Endothelial cell of umbilical vein (primary cell): ENCODE data around the gene ZSCAN12. TPM values are rescaled to one million over a fixed set of nuclear protein-coding genes. Genes with fewer than 3 reads are reported as not detected.

Experiments
- BruUV-seq: library from RNA; stranded (reverse); fragments of 400-500 nt; replicated peaks from 2 replicates; lab custom pipeline; 2021; lab: Mats Ljungman, UMichigan
- CTCF ChIA-PET: fragments of 300-600, 350-600 bp; sonication (Branson Sonifier 250); formaldehyde crosslinking; loops from one replicate; lab custom pipeline; 2021; ENCODE audit warnings: antibody characterized with exemption, inconsistent platforms; lab: Charles Lee
- POLR2A ChIA-PET: fragments of 300-600, 350-600 bp; sonication (Branson Sonifier 250); formaldehyde crosslinking; loops from one replicate; lab custom pipeline; 2021; ENCODE audit warnings: antibody characterized with exemption, inconsistent platforms; lab: Charles Lee
- DNase-seq: peaks from one replicate; pipeline ENCODE4 v3.0.0-alpha.2; 2011; ENCODE audit warnings: low read depth, low spot score
- FAIRE-seq: peaks from 2 replicates; lab custom pipeline; 2011; peaks lifted over from hg19 to GRCh38; lab: Jason Lieb, UNC
- H2AFZ ChIP-seq: 2 replicates; pipeline ENCODE4 v1.6.0; 2012; ENCODE audit warnings: low read depth, low read length, control low read depth, inconsistent platforms
- H3K27ac ChIP-seq: 2 replicates; pipeline ENCODE4 v1.5.1; 2011; ENCODE audit warnings: low read depth, mild to moderate bottlenecking, control low read depth, low read length, moderate library complexity; ENCODE audit not compliant: insufficient read depth
- H3K27me3 ChIP-seq, 2 experiments: 2 replicates each; pipeline versions ENCODE4 v1.6.0 to v1.6.1; 2011; ENCODE audit warnings: low read length in 2 of 2, mixed read lengths in 1 of 2; ENCODE audit not compliant: control insufficient read depth in 2 of 2, insufficient read depth in 2 of 2
- H3K36me3 ChIP-seq, 2 experiments: 2 replicates in 1 of 2; 3 replicates in 1 of 2; pipeline ENCODE4 v1.5.1; 2011; ENCODE audit warnings: low read length in 2 of 2, mild to moderate bottlenecking in 1 of 2, moderate library complexity in 1 of 2; ENCODE audit not compliant: control insufficient read depth in 2 of 2, insufficient read depth in 2 of 2; ENCODE audit errors: extremely low read depth in 1 of 2
- H3K4me1 ChIP-seq: 3 replicates; pipeline ENCODE4 v1.5.1; 2011; ENCODE audit warnings: mild to moderate bottlenecking, low read length; ENCODE audit not compliant: control insufficient read depth, insufficient read depth; ENCODE audit errors: extremely low read depth
- H3K4me2 ChIP-seq: 2 replicates; pipeline ENCODE4 v1.6.1; 2011; ENCODE audit warnings: low read length, control low read depth, mixed read lengths; ENCODE audit not compliant: insufficient read depth
- H3K4me3 ChIP-seq, 3 experiments: fragments of 200-600 bp in 1 of 3; sonication (generic), shearing (Covaris generic) in 1 of 3; replicated peaks in 1 of 3; 2 replicates each; pipeline ENCODE4 v1.5.1; 2011 to 2016; ENCODE audit warnings: control low read depth in 3 of 3, low read length in 3 of 3, mild to moderate bottlenecking in 2 of 3, inconsistent platforms in 1 of 3, low read depth in 1 of 3, moderate library complexity in 1 of 3; ENCODE audit not compliant: insufficient read depth in 1 of 3
- H3K79me2 ChIP-seq: 2 replicates; pipeline ENCODE4 v1.6.0; 2012; ENCODE audit warnings: low read length, inconsistent platforms; ENCODE audit not compliant: control insufficient read depth, insufficient read depth
- H3K9ac ChIP-seq: replicated peaks from 2 replicates; pipeline ENCODE3; 2011; ENCODE audit warnings: low read length, control low read depth; ENCODE audit not compliant: insufficient read depth; ENCODE audit errors: extremely low read depth
- H3K9me1 ChIP-seq: replicated peaks from 3 replicates; pipeline ENCODE4 v1.6.0; 2011; ENCODE audit warnings: mild to moderate bottlenecking, low read length; ENCODE audit not compliant: control insufficient read depth, insufficient read depth; ENCODE audit errors: extremely low read depth
- H3K9me3 ChIP-seq: replicated peaks from 2 replicates; pipeline ENCODE4 v1.5.1; 2012; ENCODE audit warnings: low read length, inconsistent platforms; ENCODE audit not compliant: control insufficient read depth, insufficient read depth
- H4K20me1 ChIP-seq: replicated peaks from 2 replicates; pipeline ENCODE3; 2011; ENCODE audit warnings: mild to moderate bottlenecking, low read length; ENCODE audit not compliant: control insufficient read depth, insufficient read depth; ENCODE audit errors: extremely low read depth
- EZH2 ChIP-seq: IDR thresholded peaks from 2 replicates; pipeline ENCODE4 v1.6.1; 2012; ENCODE audit warnings: borderline replicate concordance, low read depth, mild to moderate bottlenecking, moderate library complexity, low read length, inconsistent platforms; ENCODE audit not compliant: severe bottlenecking
- FOS ChIP-seq: IDR thresholded peaks from 2 replicates; pipeline ENCODE4 v1.6.1; 2011; ENCODE audit warnings: mild to moderate bottlenecking, low read length, moderate library complexity, borderline replicate concordance; ENCODE audit not compliant: insufficient read depth
- GATA2 ChIP-seq: IDR thresholded peaks from 2 replicates; pipeline ENCODE4 v1.7.0; 2011; ENCODE audit warnings: low read depth, mild to moderate bottlenecking, moderate library complexity, mixed read lengths, low read length; ENCODE audit not compliant: insufficient read length, insufficient read depth
- JUN ChIP-seq: IDR thresholded peaks from 2 replicates; pipeline ENCODE4 v1.6.1; 2011; ENCODE audit warnings: borderline replicate concordance, low read depth; ENCODE audit not compliant: insufficient read length, insufficient read depth
- MYC ChIP-seq: IDR thresholded peaks from one replicate; pipeline ENCODE4 v1.6.1; 2011; ENCODE audit warnings: mild to moderate bottlenecking, low read depth, low read length
- POLR2A ChIP-seq: IDR thresholded peaks from 2 replicates; pipeline ENCODE4 v1.6.1; 2012; ENCODE audit warnings: low read depth, mild to moderate bottlenecking, control low read depth, low read length
- POLR2AphosphoS5 ChIP-seq: IDR thresholded peaks from 2 replicates; pipeline ENCODE4 v1.6.1; 2012; ENCODE audit warnings: low read depth, mild to moderate bottlenecking, control low read depth, low read length, moderate library complexity; ENCODE audit not compliant: insufficient read depth
- dilution Hi-C: fragments of 300-500 bp; cut with MboI; formaldehyde crosslinking; loops from one replicate; pipeline ENCODE4 v1.15.0; 2019; ENCODE audit warnings: low sequenced_read_pairs; ENCODE audit not compliant: extremely low pct_ligation_motif_present
- intact Hi-C: fragments of 100-400 bp; cut with micrococcal nuclease; formaldehyde crosslinking; loops from one replicate; pipeline ENCODE4 v1.10.0; 2022
- polyA plus RNA-seq, 4 experiments: library from polyadenylated mRNA; depleted of rRNA in 3 of 4; stranded (reverse) in 3 of 4; unstranded in 1 of 4; fragments of >200 nt; gene quantifications; 2 replicates each; pipeline versions ENCODE4 v1.2.1 to v1.2.3, GENCODE V29; 2011 to 2012; ENCODE audit warnings: missing spikeins in 1 of 4
- total RNA-seq: library from RNA; stranded (reverse); gene quantifications from 2 replicates; pipeline ENCODE4 v1.2.3, GENCODE V29; 2021
- TF ChIP-seq, protein P1 (sequence below): IDR thresholded peaks from 2 replicates; pipeline ENCODE4 v1.6.1; 2011; ENCODE audit not compliant: insufficient read depth, insufficient read length
- TF ChIP-seq, protein P2 (sequence below), 2 donors: IDR thresholded peaks; 1 replicate in 1 of 2; 2 replicates in 1 of 2; pipeline ENCODE4 v1.5.1; 2011; ENCODE audit warnings: low read length in 2 of 2, mild to moderate bottlenecking in 2 of 2, moderate library complexity in 2 of 2, control low read depth in 1 of 2, inconsistent platforms in 1 of 2, low read depth in 1 of 2; ENCODE audit not compliant: insufficient read depth in 1 of 2; ENCODE audit errors: extremely low read depth in 1 of 2

Gene ZSCAN12
- total and polyA plus RNA-seq, 2 donors (not counting 3 experiments of a cell fraction or from before 2014, with no cell fraction given): 1.3 to 4.4 TPM

DNA sequence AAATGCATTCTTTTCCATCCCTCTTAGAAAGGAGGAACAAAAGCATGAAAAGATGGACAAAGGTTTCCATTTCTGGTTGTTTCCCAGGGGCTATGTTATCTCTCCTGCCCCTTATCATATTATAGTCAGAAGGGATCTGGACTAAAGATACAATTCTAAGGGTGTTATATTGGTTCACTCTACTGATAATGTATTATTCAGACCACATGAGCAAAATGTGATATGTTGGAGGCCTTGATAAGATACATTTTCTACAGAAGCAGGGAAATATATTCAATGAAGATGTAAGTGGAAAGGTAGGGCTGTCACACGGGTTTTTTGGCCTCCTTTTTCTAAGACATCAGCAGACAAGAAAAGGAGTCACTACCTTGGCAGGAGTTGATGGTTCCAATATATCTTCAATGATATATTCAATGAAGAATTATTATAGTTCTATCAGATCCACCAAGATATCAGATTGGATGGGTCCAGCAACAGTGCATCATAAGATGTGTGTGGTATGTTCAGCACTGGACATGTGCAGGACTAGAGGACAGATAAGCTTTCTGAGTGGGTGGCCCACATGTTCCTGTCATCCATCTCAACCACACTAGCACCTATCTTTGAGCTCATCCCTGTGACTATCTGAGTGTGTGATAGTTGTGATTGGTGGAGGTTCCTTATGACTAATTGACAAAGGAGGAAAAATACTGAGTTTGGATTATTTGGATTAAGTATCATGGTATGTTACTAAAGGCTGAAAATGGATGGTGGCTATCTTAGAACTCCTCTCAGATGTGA is 55.5 kb downstream of the ZSCAN12 start:
- no peak overlapping the region for H2AFZ ChIP-seq
- TF ChIP-seq JUN (no peak), MYC (no peak), GATA2 (no peak), FOS (no peak), POLR2A (no peak), POLR2AphosphoS5 (no peak), EZH2 (no peak)
- TF ChIP-seq, protein P1, sequence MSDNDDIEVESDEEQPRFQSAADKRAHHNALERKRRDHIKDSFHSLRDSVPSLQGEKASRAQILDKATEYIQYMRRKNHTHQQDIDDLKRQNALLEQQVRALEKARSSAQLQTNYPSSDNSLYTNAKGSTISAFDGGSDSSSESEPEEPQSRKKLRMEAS: no peak
- TF ChIP-seq, protein P2, sequence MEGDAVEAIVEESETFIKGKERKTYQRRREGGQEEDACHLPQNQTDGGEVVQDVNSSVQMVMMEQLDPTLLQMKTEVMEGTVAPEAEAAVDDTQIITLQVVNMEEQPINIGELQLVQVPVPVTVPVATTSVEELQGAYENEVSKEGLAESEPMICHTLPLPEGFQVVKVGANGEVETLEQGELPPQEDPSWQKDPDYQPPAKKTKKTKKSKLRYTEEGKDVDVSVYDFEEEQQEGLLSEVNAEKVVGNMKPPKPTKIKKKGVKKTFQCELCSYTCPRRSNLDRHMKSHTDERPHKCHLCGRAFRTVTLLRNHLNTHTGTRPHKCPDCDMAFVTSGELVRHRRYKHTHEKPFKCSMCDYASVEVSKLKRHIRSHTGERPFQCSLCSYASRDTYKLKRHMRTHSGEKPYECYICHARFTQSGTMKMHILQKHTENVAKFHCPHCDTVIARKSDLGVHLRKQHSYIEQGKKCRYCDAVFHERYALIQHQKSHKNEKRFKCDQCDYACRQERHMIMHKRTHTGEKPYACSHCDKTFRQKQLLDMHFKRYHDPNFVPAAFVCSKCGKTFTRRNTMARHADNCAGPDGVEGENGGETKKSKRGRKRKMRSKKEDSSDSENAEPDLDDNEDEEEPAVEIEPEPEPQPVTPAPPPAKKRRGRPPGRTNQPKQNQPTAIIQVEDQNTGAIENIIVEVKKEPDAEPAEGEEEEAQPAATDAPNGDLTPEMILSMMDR (IDR thresholded peaks at IDR 0.05; ENCODE audit: extremely low read depth in 1 of 2, insufficient read depth in 1 of 2, low read depth in 1 of 2, low read length in 2 of 2): no peak
- DNase-seq (no peak), FAIRE-seq (no peak)
- H3K4me1 ChIP-seq: no peaks in the 10 kb centered on the region
- intact Hi-C loops (no loop called here), dilution Hi-C loops (no loop called here)
- ChIA-PET CTCF (no interaction called here), POLR2A (no interaction called here)
- no peak overlapping the region for H3K4me2 ChIP-seq
- H3K27me3 ChIP-seq: no peaks in the 10 kb centered on the region
- H3K4me3 ChIP-seq: no peak overlapping the region
- H3K9me1 ChIP-seq: no peaks in the 10 kb centered on the region
- H4K20me1 ChIP-seq: no peaks in the 10 kb centered on the region
- BruUV-seq: no TSS peak
- no peaks in the 10 kb centered on the region for H3K79me2 ChIP-seq
- no peak overlapping the region for H3K9ac ChIP-seq
- H3K27ac ChIP-seq: no peak overlapping the region
- H3K36me3 ChIP-seq: no peaks in the 10 kb centered on the region
- H3K9me3 ChIP-seq: no peaks in the 10 kb centered on the region
